ENCODE results near the gene FGGY.

The FGGY gene

DNA sequence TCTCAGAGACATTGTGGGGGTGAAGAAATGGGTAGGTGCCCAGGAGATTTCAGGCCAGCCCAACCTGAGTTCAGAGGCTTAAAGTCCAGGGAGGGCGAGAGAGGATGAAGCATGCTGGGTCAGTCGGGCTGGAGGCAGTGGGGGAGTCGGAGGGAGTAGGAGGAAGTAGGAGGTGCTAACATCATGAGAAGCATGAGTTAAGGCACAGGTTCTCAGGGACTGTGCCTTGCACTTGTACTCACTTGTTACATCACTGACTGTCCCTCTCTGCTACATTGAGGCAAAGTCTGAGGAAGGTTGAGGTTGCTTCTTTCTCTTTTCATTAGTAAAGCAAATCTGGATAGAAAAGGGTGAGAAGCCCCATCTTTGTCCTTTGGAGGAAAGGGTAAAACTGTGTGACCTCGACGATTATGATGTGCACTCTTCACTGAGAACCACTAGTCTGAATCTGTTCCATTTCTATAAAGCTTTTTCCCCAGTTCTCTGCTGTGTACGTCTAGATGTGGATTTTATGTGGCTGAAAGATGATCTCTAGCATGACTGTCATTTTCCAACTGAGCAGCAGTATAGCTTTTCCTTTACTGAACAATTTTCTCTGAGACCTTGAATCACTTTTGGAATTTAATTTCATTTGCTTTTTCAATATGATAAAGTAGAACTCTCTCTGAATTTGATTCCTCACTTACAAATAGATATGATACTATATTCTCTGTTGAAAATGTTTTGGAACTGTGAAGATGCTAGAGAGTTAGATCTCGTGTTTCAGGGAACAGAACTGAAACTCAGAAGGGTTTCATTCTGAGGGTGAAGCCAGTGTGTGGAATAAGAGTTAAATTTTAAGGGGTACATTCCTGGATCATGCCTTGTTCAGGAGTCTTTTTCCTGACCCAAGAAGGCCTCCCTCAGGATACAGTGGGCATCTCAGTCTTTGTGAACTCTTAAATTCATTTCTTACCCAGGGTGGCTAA is 94.6 kb downstream of the FGGY start:
- DNase-seq: no peak

DNA sequence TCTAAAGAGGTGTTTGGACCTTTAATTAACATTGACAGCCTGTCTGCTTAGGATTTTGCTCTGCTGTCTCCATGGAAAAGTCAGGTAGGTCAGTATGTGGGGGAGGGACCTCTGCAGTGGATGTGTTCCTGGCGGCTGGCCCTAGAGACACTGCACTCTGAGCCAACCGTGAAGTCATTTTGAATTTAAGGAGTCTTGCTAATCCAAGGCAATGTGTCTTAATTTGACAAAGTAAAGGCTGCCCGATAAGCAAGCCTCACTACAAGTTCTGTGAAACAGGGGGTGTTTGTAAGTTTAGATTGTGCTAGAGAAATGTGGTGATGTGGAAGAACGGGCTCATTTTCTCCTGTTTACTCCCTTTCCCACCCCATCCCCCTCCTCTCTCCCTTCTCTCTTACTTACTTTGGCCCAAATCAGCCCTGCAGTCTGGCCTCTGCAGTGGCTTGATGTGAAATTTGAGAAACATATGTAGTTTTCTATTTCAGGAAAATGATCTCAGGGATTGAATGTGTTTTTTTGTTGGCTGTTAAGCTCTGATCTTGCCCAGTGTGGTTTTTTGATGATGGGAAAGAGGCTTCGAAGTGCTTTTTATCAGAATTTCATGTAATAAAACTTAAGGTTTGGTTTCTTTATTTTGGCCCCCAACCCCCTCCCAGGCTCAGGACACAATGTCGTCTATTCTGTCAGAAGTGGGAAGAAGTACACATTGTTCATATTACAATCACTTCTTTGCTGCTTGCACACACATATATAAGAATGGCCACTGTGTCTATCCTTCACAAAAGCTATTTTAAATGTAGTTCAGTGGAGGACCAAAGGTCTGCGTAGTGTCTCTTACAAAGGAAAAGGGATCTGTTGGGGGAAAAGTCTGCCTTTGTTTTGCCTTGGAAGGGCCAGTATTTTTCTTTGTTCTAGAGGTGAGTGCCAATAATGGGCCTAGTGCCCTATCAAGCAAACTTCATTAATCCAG is 96.6 kb downstream of the FGGY start:
- DNase-seq: no peak

DNA sequence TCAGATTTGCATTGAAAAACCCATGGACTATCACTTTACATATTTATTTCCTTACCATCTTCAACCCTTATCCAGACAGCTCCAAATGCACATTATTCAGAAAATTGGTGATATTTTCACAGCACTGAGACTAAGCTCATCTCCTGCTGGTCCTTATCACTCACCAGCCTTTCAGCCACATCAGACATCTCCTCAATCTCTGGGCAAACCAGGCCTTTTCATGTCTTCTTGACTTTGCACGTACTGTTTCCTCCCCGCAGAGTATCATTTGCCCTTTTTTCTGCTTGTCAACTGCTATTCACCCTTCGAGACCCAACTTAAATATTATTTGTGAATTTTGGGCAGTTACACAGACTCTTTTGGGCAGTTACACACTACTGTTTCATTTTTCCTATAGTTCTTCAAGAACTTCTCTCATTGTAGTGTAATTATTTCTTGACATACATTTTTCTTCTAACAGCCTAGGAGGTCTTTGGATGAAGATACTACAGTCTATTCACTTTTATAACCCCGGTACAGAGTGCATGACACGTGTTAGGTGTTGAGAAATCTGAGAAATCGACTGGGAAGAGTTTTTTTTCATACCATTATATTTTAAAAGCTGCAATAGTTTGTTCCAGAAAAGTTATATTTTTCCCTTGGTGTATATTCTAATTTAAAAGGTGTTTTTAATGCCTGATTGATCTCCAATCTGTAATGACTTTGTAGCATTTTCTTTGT is 98.0 kb downstream of the FGGY start:
- DNase-seq: no peak

DNA sequence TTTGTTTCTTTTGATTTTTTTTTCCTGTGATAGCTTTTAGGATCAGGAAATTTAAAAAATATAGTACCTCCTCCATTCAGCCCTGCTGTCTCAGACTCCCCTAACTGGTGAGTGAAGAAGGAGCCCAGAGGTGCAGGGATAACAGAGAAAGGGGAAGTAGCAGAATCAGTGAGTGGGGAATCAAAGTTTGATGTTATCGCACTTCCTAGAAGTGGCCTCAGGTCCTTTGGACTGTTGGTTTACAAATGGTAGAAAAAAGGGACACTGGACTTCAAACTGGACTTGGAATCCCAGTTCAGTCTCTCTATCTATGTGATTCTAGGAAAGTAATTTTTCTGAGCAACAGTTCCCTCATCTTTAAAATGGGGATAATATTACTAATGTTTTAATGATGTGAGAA is 99.5 kb downstream of the FGGY start:
- no peak for DNase-seq

DNA sequence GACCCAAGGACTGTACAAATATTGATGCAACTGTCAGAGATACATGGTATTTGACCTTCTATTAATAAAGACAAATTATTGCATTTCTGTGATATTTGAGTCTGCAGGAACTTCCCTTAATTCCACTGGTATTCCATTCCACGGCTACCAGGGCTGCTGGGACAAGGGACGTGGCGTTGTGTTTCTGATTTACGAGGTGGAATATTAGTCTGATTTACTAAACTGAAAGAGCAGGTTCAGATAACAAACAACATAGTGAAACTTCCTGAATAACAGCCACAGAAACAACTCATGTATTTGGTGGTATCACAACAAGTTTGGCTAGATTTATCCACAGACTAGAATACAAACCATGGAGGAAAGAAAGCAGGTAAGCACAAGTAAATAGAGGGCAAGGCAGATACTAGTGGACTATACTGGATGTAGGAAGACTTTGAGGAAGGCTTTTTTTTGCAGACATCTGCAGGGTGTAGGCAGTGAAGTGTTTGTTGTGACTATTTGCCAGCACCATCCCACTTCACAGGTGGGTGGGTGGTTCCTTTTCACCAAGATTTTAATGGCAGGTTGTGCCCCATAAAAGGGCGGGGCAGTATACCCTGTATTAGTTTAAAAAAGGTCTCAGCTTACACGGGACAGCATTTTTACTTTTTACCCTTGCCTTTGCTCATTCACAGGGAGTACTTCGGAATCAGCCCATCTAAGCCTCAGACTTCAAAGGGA is 100.4 kb downstream of the FGGY start:
- no peak for DNase-seq

DNA sequence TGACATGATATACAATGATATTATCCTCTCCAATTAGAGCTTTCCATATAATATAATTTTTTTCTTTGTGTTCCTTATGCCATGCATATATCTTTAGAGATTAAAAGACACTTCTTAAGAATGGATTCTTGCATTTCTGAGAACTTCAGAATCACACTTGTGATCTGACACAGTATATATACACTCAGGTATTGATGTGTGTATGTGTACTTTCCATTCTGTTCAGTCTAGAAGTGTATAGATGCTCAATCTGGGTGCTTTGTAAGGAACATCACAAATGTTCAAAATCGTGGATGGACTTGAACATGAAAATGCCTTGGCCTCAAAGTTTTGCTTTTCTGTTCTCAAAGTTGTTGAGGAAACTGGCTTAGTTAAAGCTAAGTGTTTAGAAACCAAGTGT is 102.7 kb downstream of the FGGY start:
- no peak for DNase-seq

DNA sequence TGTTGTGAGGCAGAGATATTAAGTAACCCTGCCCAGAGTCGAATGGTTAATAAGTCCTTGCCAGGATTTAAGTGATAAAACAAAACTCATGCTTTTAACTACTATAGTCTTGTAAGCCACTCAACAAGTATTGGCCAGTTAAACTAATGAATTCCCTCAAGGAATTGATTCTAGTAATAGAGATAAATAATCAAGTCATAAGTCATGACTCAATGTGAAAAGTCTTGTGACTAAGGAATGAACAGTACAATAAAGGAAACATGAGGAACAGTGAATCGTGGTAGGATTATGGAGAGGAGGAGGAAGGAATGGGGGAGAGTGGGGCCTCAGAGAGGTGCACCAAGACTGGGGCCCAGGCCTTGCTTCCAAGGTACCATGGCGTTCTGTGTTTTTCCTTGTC is 104.7 kb downstream of the FGGY start:
- no peak for DNase-seq

DNA sequence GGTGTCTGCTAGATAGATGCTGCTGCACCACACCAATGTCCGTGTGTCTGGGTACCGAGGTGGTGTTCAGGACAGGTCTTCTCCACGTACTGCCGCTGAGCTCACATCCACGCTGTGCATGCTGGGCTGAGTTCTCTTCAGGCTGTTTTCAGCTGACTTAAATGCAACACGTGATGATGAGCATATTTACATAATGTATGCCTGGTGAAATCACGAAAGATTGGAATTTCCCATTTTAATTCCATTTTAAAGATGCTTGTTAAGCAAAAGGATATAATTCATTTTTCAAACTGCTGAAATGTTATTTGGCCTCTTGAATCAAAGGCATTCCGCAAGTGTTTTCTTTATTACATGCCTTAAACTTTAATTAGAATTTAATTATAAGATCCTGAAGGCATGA is 107.9 kb downstream of the FGGY start:
- DNase-seq: no peak

DNA sequence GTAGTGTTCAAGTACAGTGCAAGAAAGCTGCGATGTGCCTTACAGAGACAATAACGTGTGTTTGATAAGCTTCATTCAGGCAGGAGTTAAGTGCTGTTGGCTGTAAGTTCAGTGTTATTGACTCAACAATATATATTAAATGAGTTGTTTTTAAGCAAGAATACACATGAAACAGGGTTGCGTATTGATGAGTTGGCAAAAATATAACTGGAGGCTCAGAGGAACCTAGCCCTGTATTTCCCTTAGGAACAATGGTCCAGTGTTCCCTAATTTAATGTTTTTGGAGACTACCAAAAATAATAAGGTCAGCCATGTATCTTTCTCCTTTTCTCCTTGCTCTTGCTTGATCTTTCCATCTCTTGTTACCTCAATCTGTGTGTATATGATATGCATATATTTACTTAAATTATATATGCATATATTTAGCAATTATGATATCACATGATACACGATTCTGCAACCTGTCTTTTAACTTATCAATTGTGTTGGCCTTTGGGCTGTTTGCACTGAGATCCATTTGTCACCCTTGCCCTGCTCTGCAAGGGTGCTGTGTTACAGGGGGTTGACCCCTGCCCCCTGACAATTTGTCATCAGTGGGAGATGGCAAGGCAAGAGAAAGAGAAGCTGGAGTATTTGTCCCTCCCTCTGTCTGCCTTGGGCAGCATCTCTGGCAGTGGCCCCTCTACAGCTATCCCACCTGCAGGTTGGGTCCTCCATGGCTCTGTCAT is 109.7 kb downstream of the FGGY start:
- no peak for DNase-seq

DNA sequence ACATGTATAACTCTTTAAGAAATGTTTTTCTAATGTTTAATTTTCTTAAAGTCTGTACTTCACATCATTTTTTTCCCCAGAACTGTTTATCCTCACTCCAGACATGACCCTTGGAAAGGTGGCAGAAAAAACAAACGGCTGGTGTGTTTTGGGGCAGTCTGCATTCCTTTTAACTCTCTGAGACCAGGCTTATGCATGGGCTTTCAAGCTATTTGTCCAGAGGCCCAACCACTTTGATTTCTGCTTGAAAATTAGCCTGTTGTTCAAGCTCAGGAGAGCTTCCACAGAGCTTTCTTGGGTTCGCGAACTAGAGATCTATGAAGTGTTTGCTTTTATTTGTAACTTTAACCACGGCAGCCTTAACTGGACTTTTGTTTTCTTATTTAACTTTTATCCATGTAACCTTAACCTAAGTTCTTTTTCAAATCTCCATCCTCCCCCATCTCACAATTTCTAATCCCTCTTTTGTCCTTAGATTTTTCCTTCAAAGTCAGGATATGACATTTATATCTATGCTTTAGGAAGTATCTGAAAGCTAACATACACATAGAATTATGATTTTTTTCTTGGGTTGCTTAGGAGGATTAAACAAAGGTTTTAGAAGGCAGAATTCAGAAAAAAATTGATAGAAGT is 111.8 kb downstream of the FGGY start:
- no peak for DNase-seq

DNA sequence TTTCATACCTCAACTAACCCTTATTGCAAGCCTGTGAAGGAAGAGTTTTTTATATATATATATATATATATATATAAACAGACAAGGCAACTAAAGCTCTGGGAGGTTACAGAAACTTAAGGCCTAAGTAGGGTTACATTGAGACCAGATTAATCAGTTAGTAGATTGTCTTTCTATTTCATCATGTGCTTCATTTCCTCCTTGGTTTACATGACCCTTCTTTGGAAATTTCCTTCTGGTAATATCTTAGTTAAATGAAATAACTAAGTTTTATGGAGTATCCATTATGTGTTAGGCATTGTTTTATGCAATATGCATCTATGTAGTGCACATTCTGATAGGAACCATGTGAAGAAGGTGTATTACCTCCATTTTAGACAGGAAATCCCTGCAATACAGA is 112.7 kb downstream of the FGGY start:
- DNase-seq: no peak

DNA sequence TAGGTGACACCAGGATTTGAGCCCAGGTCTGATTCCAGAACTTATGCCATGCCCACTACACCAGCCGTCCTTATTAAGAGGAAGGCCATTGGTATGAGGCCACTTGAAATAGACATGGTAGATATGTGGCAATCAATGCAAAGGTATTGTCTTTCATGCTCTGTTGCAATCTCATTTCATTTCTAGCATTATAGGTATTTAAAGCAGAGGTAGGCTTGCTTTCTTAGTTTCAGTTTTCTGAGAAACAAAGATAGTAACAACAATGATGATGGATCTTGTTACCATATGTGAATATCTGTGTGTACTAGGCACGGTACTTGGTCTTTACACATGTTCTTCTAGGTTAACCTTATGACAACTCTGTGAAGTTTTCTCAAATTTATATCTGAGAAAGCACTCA is 113.1 kb downstream of the FGGY start:
- DNase-seq: no peak

DNA sequence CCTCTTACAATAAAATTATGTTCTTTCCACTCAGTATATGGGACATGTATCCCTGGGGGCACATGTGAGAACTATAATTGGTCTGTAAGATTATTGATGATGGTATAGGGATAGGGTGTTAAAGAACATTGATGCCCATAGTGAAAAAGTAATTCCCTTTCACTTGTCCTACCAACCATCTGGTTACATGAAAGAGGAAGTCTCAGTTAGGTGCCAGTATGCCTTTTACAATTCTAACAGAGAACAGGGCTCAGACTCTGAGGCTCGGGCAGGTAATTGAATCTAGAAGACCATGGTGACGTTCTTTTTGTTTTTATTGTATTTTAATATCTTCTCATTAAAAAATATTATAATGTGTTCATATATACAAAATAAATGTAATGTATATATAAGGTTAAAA is 113.6 kb downstream of the FGGY start:
- no peak for DNase-seq

DNA sequence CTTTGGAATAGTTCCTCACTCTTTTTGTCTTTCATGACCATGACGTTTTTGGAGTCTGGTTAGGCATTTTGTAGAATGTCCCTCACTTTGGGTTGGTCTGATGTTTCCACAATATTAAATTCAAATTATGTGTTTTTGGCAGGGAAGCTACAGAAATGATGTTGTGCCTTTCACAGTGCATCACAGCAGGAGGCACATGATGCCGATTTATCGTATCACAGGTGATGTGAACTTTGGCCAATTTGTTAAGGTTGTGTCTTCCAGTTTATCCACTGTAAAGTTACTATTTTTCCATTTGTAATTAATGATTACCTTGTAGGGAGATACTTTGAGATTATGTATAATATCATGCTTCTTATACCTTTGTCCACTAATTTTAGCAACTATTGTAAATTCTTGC is 114.3 kb downstream of the FGGY start:
- DNase-seq: no peak

DNA sequence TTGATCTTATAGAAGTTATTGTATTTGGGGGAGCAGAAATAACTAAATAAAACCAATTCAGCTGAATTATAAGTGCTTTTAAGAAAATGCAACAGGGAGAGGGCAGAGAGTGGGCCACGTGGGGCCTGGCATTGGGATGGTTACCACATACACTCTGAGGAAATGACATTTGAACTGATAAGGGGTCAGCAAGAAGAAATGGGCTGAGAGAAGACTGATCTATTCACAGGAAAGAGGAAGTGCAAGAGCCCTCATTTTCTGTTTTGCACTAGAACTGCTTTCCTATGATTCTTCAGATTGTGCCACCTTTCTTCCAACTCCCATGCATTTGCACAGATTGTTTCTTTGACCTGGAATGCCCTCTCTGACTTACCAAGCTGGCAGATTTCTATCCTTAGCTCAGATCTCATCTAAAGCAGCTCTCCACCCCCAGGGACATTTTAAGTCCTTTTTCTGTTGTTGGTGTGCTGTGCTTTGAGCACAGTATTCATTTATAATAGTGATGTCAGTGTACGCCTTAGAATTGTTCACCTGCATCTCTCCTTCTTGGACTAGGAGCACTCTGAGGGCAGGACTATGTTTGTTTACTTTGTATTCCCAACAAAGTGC is 115.9 kb downstream of the FGGY start:
- no peak for DNase-seq

DNA sequence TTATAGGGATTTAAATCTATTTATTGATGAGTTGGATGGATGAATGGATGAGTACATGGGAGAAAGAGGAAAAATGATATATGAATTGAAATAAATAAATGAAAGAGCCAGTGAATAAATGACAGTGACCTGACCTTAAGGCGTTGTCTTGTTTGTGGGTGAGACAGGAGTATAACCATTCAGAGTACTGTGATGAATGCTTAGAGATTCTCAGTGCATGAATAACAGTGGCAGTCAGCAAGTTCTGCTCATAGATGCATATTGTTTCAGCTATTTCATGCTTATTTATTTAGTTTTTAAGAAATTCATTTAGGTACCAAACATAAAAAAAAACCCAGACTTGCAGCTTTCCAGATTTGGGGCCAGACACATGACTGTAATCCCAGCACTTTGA is 116.4 kb downstream of the FGGY start:
- DNase-seq: no peak

DNA sequence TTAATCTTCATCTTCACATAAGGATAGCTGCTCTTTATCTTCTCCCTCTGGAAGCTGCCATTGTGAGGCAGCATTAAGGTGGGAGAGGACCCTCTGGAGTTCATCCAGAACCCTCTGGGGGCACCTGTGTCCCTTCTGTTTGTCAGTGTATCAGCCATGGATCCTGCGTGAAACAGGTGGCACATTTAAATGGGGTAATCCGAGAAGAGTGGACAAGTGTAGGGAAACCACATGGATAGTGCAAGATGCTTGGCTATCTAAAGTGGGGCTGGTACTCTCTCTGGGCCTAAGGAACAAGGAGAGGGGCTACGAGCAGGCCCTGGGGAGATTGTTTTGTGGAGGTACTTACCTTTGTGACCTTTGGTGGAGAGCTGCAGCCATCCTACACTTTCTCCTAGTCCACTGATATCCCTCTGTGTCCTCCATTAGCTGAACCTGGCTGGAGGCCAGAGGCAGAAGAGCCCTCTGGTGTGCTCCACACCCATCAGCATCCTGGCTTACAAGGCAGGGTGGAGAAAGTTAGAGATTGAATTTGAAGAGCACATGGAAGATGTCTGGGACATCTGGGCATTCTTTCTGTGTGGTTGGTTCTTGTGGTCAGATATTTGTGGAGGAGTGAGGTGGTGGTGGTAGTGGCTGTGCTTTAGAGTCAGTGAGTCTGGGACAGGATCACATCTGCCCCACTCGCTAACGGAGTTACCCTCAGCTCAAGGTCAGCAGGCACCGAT is 117.7 kb downstream of the FGGY start:
- DNase-seq: no peak

DNA sequence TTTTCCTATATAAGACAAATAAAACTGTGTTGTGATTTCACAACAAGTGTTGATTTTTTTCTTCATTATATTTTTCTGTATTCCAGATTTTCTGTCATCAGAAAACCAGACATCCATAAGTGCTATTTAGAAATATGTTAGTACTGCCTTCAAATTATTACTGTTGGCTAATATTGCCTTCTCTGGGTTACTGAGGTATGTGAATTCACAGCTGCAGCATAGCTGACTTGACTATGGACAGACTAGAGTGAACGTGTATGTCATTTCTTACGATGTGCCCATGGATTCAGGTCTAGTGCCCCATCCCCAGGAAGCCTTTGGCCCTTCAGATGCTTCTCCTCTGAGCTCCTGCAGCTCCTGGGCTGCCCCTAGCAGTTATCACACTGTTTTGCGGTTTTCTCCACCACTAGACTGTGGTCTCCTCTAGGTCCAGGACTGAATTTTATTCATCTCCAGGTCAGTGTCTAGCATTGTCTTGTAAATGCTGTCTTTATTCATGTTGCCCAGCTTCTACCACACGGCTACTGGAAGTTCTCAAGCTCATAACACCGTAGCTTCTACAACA is 118.5 kb downstream of the FGGY start:
- DNase-seq: no peak

DNA sequence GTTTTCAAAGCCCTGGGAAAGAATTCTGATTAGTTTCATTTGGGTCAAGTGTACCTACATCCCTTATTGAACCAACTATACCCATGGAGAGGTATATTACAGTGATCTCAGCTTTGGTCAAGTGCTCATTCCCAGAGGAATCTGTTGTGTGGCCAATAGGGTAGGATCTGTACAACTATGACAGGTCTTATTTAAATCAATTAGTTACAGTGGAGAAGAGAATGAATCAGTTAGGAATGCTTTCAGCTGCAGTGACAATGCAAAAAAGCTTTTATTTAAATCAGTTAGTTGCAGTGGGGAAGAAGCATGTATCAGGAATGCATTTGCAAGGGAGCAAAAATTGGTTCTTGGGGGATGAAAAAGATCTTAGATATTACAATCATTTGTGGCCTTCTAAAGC is 119.0 kb downstream of the FGGY start:
- DNase-seq: no peak

DNA sequence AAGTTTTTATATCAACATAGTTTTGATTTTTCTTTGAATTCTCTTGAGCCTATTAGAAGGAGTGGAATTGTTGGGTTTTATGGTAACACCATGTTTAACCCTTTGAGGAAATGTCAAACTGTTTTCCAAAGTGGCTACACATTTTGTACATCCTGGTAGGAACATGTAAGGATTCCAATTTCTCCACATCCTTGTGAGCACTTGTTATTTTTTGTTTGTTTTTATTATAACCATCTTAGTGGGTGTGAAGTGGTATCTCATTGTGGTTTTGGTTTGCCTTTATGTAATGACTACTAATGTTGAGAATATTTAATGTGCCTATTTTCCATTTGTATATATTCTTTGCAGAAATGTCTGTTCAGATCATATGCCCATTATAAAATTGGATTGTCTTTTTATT is 120.5 kb downstream of the FGGY start:
- DNase-seq: no peak

All from NCI-H1436 treated with DMSO at 0.1 percent for 48 hours (cell line).